GM23338 (cell line): ENCODE results near the gene OR1E2. TPM values are rescaled to one million over a fixed set of nuclear protein-coding genes. Genes with fewer than 3 reads are reported as not detected.

Experiments used
- ATAC-seq: fragments of 200-7000 bp; cut with Tn5 transposase; 3 replicates; pipeline ENCODE4 v1.9.1; 2020
- DNase-seq: peaks from one replicate; pipeline ENCODE4 v3.0.0-alpha.2; 2015; ENCODE audit warnings: low spot score
- H2AFZ ChIP-seq: fragments of 200-600 bp; sonication (generic); 2 replicates; pipeline ENCODE4 v1.8.0; 2016; ENCODE audit warnings: antibody characterized with exemption, mild to moderate bottlenecking, moderate library complexity
- H3F3A ChIP-seq: fragments of 200-600 bp; sonication (generic); replicated peaks from 2 replicates; pipeline ENCODE4 v1.8.0; 2017; ENCODE audit warnings: antibody characterized with exemption, mixed run types, low read depth
- H3K27ac ChIP-seq: fragments of 200-600 bp; sonication (generic); 2 replicates; pipeline ENCODE4 v1.6.1; 2016; ENCODE audit warnings: low read depth
- H3K27me3 ChIP-seq: fragments of 200-600 bp; sonication (generic); 2 replicates; pipeline ENCODE4 v1.8.0; 2016; ENCODE audit warnings: mild to moderate bottlenecking, mixed run types, moderate library complexity; ENCODE audit not compliant: insufficient read depth
- H3K36me3 ChIP-seq: fragments of 200-600 bp; sonication (generic); 2 replicates; pipeline ENCODE4 v1.8.0; 2016; ENCODE audit warnings: mild to moderate bottlenecking; ENCODE audit not compliant: insufficient read depth
- H3K4me1 ChIP-seq: fragments of 200-600 bp; sonication (generic); 2 replicates; pipeline ENCODE4 v1.8.0; 2016; ENCODE audit warnings: mild to moderate bottlenecking, moderate library complexity; ENCODE audit not compliant: insufficient read depth
- H3K4me2 ChIP-seq: fragments of 200-600 bp; sonication (generic); 2 replicates; pipeline ENCODE4 v1.7.1; 2017; ENCODE audit warnings: mixed run types
- H3K4me3 ChIP-seq: fragments of 200-600 bp; sonication (generic); 2 replicates; pipeline ENCODE4 v1.6.1; 2016; ENCODE audit warnings: mixed run types
- H3K79me2 ChIP-seq: fragments of 200-600 bp; sonication (generic); replicated peaks from 2 replicates; pipeline ENCODE4 v1.8.0; 2017; ENCODE audit warnings: mild to moderate bottlenecking; ENCODE audit not compliant: insufficient read depth
- H3K9me2 ChIP-seq: fragments of 200-600 bp; sonication (generic); 2 replicates; pipeline ENCODE4 v1.8.0; 2017; ENCODE audit not compliant: insufficient read depth
- H4K20me1 ChIP-seq: fragments of 200-600 bp; sonication (generic); replicated peaks from 2 replicates; pipeline ENCODE4 v1.8.0; 2017; ENCODE audit warnings: mild to moderate bottlenecking; ENCODE audit not compliant: insufficient read depth
- H3K27ac Mint-ChIP-seq: 2 replicates; pipeline ENCODE4 v1.8.0; 2020; ENCODE audit warnings: inconsistent platforms, mild to moderate bottlenecking, moderate library complexity, mixed read lengths
- H3K27me3 Mint-ChIP-seq: 3 replicates; pipeline ENCODE4 v1.8.0; 2022; ENCODE audit warnings: low read depth, mild to moderate bottlenecking, moderate library complexity, mixed read lengths, inconsistent platforms; ENCODE audit not compliant: insufficient read depth, poor library complexity
- H3K36me3 Mint-ChIP-seq: 3 replicates; pipeline ENCODE4 v1.8.0; 2021; ENCODE audit warnings: low read depth, mild to moderate bottlenecking, inconsistent platforms, moderate library complexity, mixed read lengths
- H3K4me1 Mint-ChIP-seq: 3 replicates; pipeline ENCODE4 v1.8.0; 2020; ENCODE audit warnings: mild to moderate bottlenecking, inconsistent platforms, mixed read lengths
- H3K4me3 Mint-ChIP-seq: 3 replicates; pipeline ENCODE4 v1.8.0; 2021; ENCODE audit warnings: moderate library complexity, mild to moderate bottlenecking, inconsistent platforms, mixed read lengths
- H3K9me3 Mint-ChIP-seq: 3 replicates; pipeline ENCODE4 v1.8.0; 2020; ENCODE audit warnings: moderate library complexity, mild to moderate bottlenecking, inconsistent platforms, mixed read lengths
- CREB1 ChIP-seq: fragments of 250-450 bp; sonication (Bioruptor Pico); IDR thresholded peaks from 2 replicates; pipeline ENCODE4 v1.5.0; 2020; ENCODE audit warnings: low read depth, mild to moderate bottlenecking, moderate library complexity
- CTCF ChIP-seq, 2 experiments: fragments of 200-600 bp in 1 of 2; sonication (generic) in 1 of 2; conservative IDR thresholded peaks; 2 replicates each; pipeline versions ENCODE4 v1.5.1 to v1.6.1; 2016 to 2017; ENCODE audit warnings: antibody characterized with exemption in 2 of 2, low read depth in 2 of 2, mild to moderate bottlenecking in 2 of 2, moderate library complexity in 1 of 2
- ETS1 ChIP-seq: IDR thresholded peaks from 2 replicates; pipeline ENCODE4 v1.6.1; 2016; ENCODE audit warnings: antibody characterized with exemption
- EZH2 ChIP-seq: fragments of 200-600 bp; sonication (generic); IDR thresholded peaks from one replicate; pipeline ENCODE4 v1.8.0; 2017; ENCODE audit warnings: antibody characterized with exemption, mild to moderate bottlenecking, low read depth; ENCODE audit not compliant: unreplicated experiment
- EZH2phosphoT487 ChIP-seq: fragments of 200-600 bp; sonication (generic); IDR thresholded peaks from one replicate; pipeline ENCODE4 v1.8.1; 2018; ENCODE audit warnings: antibody characterized with exemption; ENCODE audit not compliant: unreplicated experiment
- JUNB ChIP-seq: IDR thresholded peaks from one replicate; pipeline ENCODE4 v1.6.1; 2016; ENCODE audit warnings: antibody characterized with exemption; ENCODE audit not compliant: unreplicated experiment
- NANOG ChIP-seq: IDR thresholded peaks from 2 replicates; pipeline ENCODE4 v1.6.1; 2016; ENCODE audit warnings: antibody characterized with exemption, borderline replicate concordance
- POLR2AphosphoS5 ChIP-seq: IDR thresholded peaks from 2 replicates; pipeline ENCODE4 v1.6.1; 2016; ENCODE audit warnings: antibody characterized with exemption, low read depth
- REST ChIP-seq: IDR thresholded peaks from one replicate; pipeline ENCODE4 v1.6.1; 2018; ENCODE audit warnings: antibody characterized with exemption; ENCODE audit not compliant: unreplicated experiment
- STAT1 ChIP-seq: IDR thresholded peaks from one replicate; pipeline ENCODE4 v1.6.1; 2016; ENCODE audit warnings: antibody characterized with exemption; ENCODE audit not compliant: unreplicated experiment
- ZNF114 ChIP-seq: fragments of 250-450 bp; sonication (Bioruptor Pico); IDR thresholded peaks from 2 replicates; pipeline ENCODE4 v1.5.0; 2020; ENCODE audit warnings: mild to moderate bottlenecking, moderate library complexity
- ZNF331 ChIP-seq: fragments of 250-450 bp; sonication (Bioruptor Pico); IDR thresholded peaks from 2 replicates; pipeline ENCODE4 v1.5.0; 2020; ENCODE audit warnings: low read depth, mild to moderate bottlenecking, moderate library complexity
- ZNF462 ChIP-seq: fragments of 250-450 bp; sonication (Bioruptor Pico); IDR thresholded peaks from 2 replicates; pipeline ENCODE4 v1.5.0; 2020; ENCODE audit warnings: mild to moderate bottlenecking, moderate library complexity
- polyA plus RNA-seq: library from polyadenylated mRNA; unstranded; fragments of >200 nt; fragmentation: Nextera tagmentation; extraction: Ambion mirVana; gene quantifications from 2 replicates; pipeline ENCODE4 v1.2.1, GENCODE V29; 2016
- total RNA-seq: library from RNA; depleted of rRNA; stranded (reverse); fragments of >200 nt; shearing (Covaris generic); gene quantifications from 2 replicates; pipeline ENCODE4 v1.2.3, GENCODE V29; 2014

OR1E2 gene
- total and polyA plus RNA-seq, 2 experiments from 2014 or later = not detected

GRCh38 chr17:3448059-3448665 lies 14.5 kb upstream of the OR1E2 start:
- DNase-seq = no peak
- Mint-ChIP-seq H3K36me3 (no peaks in the 10 kb centered on the region), H3K27me3 (no peaks in the 10 kb centered on the region), H3K4me3 (no peak overlapping the region), H3K4me1 (peaks cover 3% of the 10 kb centered on the region; the same call in 1 of the 3 replicates), H3K9me3 (no peaks in the 10 kb centered on the region), H3K27ac (no peak overlapping the region)
- Histone ChIP-seq H2AFZ (no peak overlapping the region), H3K27me3 (no peaks in the 10 kb centered on the region), H3F3A (no peaks in the 10 kb centered on the region), H3K36me3 (no peaks in the 10 kb centered on the region), H3K79me2 (no peaks in the 10 kb centered on the region), H3K4me2 (no peak overlapping the region), H4K20me1 (no peaks in the 10 kb centered on the region), H3K4me1 (no peaks in the 10 kb centered on the region), H3K27ac (no peak overlapping the region), H3K4me3 (no peak overlapping the region), H3K9me2 (no peaks in the 10 kb centered on the region)
- TF ChIP-seq CREB1 (CRISPR knock-in tag) (no peak), STAT1 (no peak), POLR2AphosphoS5 (no peak), REST (no peak), ZNF114 (no peak), JUNB (no peak), ZNF462 (CRISPR knock-in tag) (no peak), ETS1 (no peak), ZNF331 (CRISPR knock-in tag) (no peak), CTCF (conservative IDR thresholded peaks at IDR 0.05; ENCODE audit: low read depth in 2 of 2) (no peak), EZH2phosphoT487 (no peak), EZH2 (no peak), NANOG (no peak)
- ATAC-seq = no peak
